ENCODE results near the gene SKAP2. TPM values are rescaled to one million over a fixed set of nuclear protein-coding genes. Genes with fewer than 3 reads are reported as not detected.
A peak's percentile ranks its signal among the peaks of the same experiment; 100 is the strongest.

The SKAP2 gene
- total RNA-seq, 2 experiments from 2014 or later: 7.8 to 10.4 TPM

DNA sequence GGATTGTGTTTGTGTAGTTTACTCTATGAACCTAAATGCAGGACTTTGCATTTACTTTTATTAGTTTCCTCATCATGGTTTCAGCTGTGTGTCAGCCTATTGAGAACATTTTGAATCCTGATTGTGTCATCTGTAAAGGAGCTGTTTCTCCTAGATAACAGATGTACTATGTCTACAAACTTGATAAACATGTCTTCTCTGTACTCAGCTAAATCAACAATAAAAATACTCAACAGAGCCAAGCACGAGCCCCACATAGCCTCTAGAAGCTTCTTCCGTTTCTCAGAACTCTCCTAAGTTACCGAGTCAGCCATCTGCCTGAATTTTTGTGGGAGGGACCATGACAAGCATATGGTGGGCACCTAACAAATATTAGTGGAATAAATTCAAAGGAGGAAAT lies 234.7 kb downstream of the SKAP2 start:
- intact Hi-C loops (cut with DNase I, micrococcal nuclease): no loop called here
- ATAC-seq (no peak), DNase-seq (no peak)
- CTCF ChIA-PET: no interaction called here
- H3K4me3 Mint-ChIP-seq: no peak overlapping the region
- no peaks in the 10 kb centered on the region for H3K9me3 Mint-ChIP-seq (ENCODE audit: low read depth)
- no peaks in the 10 kb centered on the region for H3K36me3 Mint-ChIP-seq (ENCODE audit: low read depth)
- POLR2A ChIA-PET: no interaction called here
- H3K27me3 Mint-ChIP-seq: peaks cover 2% of the 10 kb centered on the region
- no peaks in the 10 kb centered on the region for H3K4me1 Mint-ChIP-seq
- H3K27ac Mint-ChIP-seq: no peak overlapping the region

DNA sequence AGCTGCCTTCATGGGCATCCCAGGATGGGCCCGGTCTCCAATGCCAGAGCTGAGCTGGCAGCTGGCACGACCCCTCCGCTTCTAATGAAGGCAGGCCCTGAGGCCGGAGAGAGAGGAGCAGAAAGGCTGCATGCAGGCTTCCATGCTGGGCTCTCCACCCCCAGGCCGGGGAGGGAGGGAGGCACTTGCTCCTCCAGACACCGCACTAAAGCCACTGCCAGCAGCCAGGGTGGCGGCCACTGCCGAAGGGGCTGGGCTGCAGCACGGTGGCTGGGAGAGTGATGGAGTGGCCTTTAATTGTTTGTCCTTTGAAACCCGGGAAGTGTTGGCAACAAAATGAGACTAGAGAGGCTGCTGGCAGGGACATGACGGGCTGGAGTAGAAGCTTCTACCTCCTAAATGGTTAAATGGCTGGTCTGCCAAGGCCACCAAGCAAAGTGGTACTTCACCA lies 236.5 kb downstream of the SKAP2 start:
- ATAC-seq (no peak), DNase-seq (no peak)
- CTCF ChIA-PET: no interaction called here
- Mint-ChIP-seq H3K9me3 (ENCODE audit: low read depth) (no peaks in the 10 kb centered on the region), H3K27ac (no peak overlapping the region), H3K4me3 (no peak overlapping the region), H3K4me1 (no peaks in the 10 kb centered on the region), H3K27me3 (peaks cover 3% of the 10 kb centered on the region), H3K36me3 (ENCODE audit: low read depth) (no peaks in the 10 kb centered on the region)
- POLR2A ChIA-PET: no interaction called here
- intact Hi-C loops (cut with DNase I, micrococcal nuclease): no loop called here

DNA sequence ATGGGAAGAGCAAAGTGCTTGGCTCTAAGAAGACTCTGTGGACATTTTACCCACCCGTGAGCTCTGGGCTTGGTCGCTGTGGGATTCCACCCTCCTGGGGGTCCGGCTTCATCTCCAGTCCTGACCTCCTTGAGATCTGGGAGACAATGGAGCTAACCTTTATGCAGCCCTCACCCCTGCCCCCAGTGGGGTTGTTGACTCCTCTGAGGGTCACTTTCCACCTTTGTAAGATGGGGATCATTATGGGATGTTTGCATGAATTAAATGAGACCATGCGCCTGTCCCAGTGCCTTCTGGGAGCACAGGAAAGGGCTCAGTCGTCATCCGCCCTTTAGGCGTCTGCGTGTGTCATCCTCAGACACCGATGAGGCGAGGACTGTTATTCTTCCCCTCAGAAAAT lies 237.2 kb downstream of the SKAP2 start:
- Mint-ChIP-seq H3K9me3 (ENCODE audit: low read depth) (no peaks in the 10 kb centered on the region), H3K4me3 (no peak overlapping the region), H3K27me3 (peaks cover 3% of the 10 kb centered on the region), H3K4me1 (no peaks in the 10 kb centered on the region), H3K36me3 (ENCODE audit: low read depth) (no peaks in the 10 kb centered on the region), H3K27ac (no peak overlapping the region)
- intact Hi-C loops (cut with DNase I, micrococcal nuclease): no loop called here
- POLR2A ChIA-PET: no interaction called here
- CTCF ChIA-PET: no interaction called here
- DNase-seq: no peak
- no peak for ATAC-seq

DNA sequence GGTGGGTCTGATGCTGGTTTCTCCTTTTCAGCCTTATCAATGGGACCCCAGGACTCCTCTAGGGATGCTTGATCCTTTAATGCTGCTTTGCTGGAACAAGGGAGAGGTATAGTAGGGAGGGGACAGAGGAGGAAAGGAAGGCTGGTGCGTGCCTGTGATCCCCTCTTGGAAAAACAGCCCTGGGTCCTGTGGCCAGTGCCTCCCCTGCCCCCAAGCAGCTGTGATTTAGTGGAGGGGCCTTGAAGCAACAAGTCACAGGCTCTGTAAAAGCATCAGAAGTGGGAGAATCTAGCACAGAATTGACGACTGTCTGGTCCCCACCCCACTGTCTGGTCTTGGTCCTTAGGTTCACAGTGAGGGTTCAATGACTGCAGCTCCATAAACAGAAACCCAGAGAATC lies 237.7 kb downstream of the SKAP2 start:
- ChIA-PET CTCF (interaction anchor here (0.6 kb wide), 1 partner anchor 858 kb away, joined by 3 read pairs; no protein-coding TSS in a partner anchor), POLR2A (no interaction called here)
- intact Hi-C loops (cut with DNase I, micrococcal nuclease): no loop called here
- no peak overlapping the region for H3K27ac Mint-ChIP-seq
- H3K4me1 Mint-ChIP-seq: no peaks in the 10 kb centered on the region
- no peak for DNase-seq
- no peaks in the 10 kb centered on the region for H3K9me3 Mint-ChIP-seq (ENCODE audit: low read depth)
- ATAC-seq: no peak
- no peak overlapping the region for H3K4me3 Mint-ChIP-seq
- H3K36me3 Mint-ChIP-seq (ENCODE audit: low read depth): no peaks in the 10 kb centered on the region
- peaks cover 3% of the 10 kb centered on the region for H3K27me3 Mint-ChIP-seq

- intact Hi-C loops (cut with DNase I, micrococcal nuclease): no loop called here
- ChIA-PET POLR2A (no interaction called here), CTCF (interaction anchor here (0.5 to 0.6 kb wide), 2 partner anchors 858 to 1405 kb away, joined by 3 read pairs; no protein-coding TSS in a partner anchor)
- no peaks in the 10 kb centered on the region for H3K36me3 Mint-ChIP-seq (ENCODE audit: low read depth)
- no peaks in the 10 kb centered on the region for H3K4me1 Mint-ChIP-seq
- H3K27me3 Mint-ChIP-seq: peaks cover 3% of the 10 kb centered on the region
- no peaks in the 10 kb centered on the region for H3K9me3 Mint-ChIP-seq (ENCODE audit: low read depth)
- ATAC-seq (no peak), DNase-seq (no peak)
- no peak overlapping the region for H3K4me3 Mint-ChIP-seq
- no peak overlapping the region for H3K27ac Mint-ChIP-seq
These were observed 238.2 kb downstream of the SKAP2 start for GRCh38 chr7:26626156-26626555.

GRCh38 chr7:26625286-26625685 lies 239.1 kb downstream of the SKAP2 start:
- no peak overlapping the region for H3K4me3 Mint-ChIP-seq
- intact Hi-C loops (cut with DNase I, micrococcal nuclease): no loop called here
- no peak overlapping the region for H3K27ac Mint-ChIP-seq
- POLR2A ChIA-PET: no interaction called here
- H3K27me3 Mint-ChIP-seq: peaks cover 3% of the 10 kb centered on the region
- no peaks in the 10 kb centered on the region for H3K4me1 Mint-ChIP-seq
- no peak for ATAC-seq
- H3K9me3 Mint-ChIP-seq (ENCODE audit: low read depth): no peaks in the 10 kb centered on the region
- no peaks in the 10 kb centered on the region for H3K36me3 Mint-ChIP-seq (ENCODE audit: low read depth)
- DNase-seq: no peak
- CTCF ChIA-PET: no interaction called here

DNA sequence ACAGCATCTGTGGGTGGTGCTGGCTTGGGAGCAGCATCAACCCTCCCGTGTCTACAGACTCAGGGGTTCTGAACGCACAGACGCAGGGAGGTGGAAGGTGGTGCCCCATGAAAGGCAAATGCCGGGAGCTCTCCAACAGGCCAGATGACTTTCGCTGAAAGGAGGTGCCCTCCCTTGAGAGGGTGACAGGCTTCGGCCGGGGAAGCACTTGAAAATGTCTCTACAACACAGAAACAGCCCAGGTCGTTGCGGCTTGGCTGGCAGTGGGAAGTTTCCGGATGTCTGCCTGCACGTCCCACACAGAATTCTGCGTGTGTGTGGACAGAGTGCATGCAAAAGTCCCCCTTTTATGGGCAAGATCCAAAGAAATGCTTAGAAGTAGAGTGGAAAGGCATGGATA lies 239.6 kb downstream of the SKAP2 start:
- DNase-seq (no peak), ATAC-seq (no peak)
- Mint-ChIP-seq H3K4me1 (no peaks in the 10 kb centered on the region), H3K36me3 (ENCODE audit: low read depth) (no peaks in the 10 kb centered on the region), H3K4me3 (no peak overlapping the region), H3K27ac (no peak overlapping the region), H3K27me3 (peaks cover 3% of the 10 kb centered on the region), H3K9me3 (ENCODE audit: low read depth) (no peaks in the 10 kb centered on the region)
- CTCF ChIA-PET: no interaction called here
- POLR2A ChIA-PET: no interaction called here
- intact Hi-C loops (cut with DNase I, micrococcal nuclease): no loop called here

DNA sequence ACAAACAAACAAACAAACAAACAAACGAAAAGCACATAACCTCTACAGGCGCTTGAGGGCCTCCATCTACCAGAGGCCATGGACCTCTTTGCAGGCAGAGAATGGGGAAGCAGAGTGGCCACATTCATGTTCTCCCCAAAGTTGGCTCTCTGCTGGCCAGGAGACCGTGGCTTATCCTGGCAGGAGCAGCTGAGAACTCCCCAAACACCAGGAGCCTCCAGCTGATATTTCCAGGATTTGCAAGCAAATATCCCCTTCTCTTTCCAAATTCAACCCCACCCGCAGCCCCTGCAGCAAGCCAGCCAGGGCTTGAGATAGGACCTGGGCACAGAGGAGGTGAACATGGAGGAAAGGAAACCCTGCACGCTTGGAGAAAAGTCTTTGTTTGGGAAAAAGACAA lies 240.0 kb downstream of the SKAP2 start:
- no peak overlapping the region for H3K27ac Mint-ChIP-seq
- H3K27me3 Mint-ChIP-seq: peaks cover 3% of the 10 kb centered on the region
- ChIA-PET POLR2A (no interaction called here), CTCF (no interaction called here)
- no peak overlapping the region for H3K4me3 Mint-ChIP-seq
- no peak for ATAC-seq
- H3K9me3 Mint-ChIP-seq (ENCODE audit: low read depth): no peaks in the 10 kb centered on the region
- no peaks in the 10 kb centered on the region for H3K36me3 Mint-ChIP-seq (ENCODE audit: low read depth)
- no peak for DNase-seq
- H3K4me1 Mint-ChIP-seq: no peaks in the 10 kb centered on the region
- intact Hi-C loops (cut with DNase I, micrococcal nuclease): no loop called here

- Mint-ChIP-seq H3K4me1 (no peaks in the 10 kb centered on the region), H3K27ac (no peak overlapping the region), H3K9me3 (ENCODE audit: low read depth) (no peaks in the 10 kb centered on the region), H3K27me3 (peaks cover 3% of the 10 kb centered on the region), H3K36me3 (ENCODE audit: low read depth) (no peaks in the 10 kb centered on the region), H3K4me3 (no peak overlapping the region)
- intact Hi-C loops (cut with DNase I, micrococcal nuclease): no loop called here
- ATAC-seq: no peak
- peak; percentile 53 for DNase-seq
- POLR2A ChIA-PET: no interaction called here
- CTCF ChIA-PET: no interaction called here
These were observed 244.0 kb downstream of the SKAP2 start for GRCh38 chr7:26620352-26620751.

DNA sequence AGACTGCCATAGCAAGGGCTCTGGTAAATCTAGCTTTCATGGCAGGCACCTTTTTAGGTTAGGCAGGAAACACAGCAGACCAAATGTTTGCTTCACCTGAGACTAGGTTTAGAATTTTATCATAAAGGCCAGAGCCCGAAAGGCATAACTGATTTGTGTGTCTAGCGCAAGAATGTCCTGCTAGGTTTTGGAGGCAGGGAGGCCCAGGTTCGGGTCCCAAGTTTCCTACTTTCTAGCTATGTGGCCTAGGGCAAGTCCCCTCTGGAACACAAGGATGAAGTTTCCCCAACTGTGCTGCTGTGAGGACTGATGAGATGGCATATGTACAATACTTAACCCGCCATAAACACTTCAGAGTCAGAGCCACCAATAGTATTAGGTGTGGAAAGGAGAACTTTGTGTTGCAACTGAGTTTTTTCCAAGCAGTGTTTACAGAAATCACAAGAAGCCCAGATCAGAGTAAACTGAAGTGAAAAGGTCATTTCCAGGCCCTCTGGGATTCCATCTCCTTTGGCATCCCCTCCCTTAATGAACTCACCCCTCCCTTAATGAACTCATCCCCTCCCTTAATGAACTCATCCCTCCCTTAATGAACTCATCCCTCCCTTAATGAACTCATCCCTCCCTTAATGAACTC lies 244.9 kb downstream of the SKAP2 start:
- no peaks in the 10 kb centered on the region for H3K4me1 Mint-ChIP-seq
- ATAC-seq (no peak), DNase-seq (no peak)
- no peaks in the 10 kb centered on the region for H3K36me3 Mint-ChIP-seq (ENCODE audit: low read depth)
- ChIA-PET CTCF (no interaction called here), POLR2A (no interaction called here)
- intact Hi-C loops (cut with DNase I, micrococcal nuclease): no loop called here
- no peaks in the 10 kb centered on the region for H3K9me3 Mint-ChIP-seq (ENCODE audit: low read depth)
- H3K27ac Mint-ChIP-seq: no peak overlapping the region
- H3K4me3 Mint-ChIP-seq: no peak overlapping the region
- peaks cover 3% of the 10 kb centered on the region for H3K27me3 Mint-ChIP-seq

DNA sequence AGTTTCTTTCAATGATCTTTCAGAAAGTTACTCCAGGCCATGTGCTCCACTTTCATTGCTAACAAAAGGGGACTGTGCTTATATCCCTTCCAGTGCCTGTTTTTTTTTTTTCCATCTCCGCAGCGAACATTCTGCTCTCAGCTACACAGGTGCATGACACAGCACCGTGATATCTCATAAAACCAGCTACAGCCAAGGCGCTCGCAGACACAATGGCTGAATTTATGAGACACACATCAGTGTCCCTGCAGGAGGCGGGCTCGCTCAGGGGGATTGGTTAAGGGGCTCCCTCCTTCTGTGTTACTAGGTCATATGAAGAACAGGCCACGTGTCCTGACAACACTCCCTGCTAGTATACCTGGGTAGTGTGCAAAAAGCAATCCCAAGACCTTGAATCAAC lies 245.5 kb downstream of the SKAP2 start:
- Mint-ChIP-seq H3K9me3 (ENCODE audit: low read depth) (no peaks in the 10 kb centered on the region), H3K36me3 (ENCODE audit: low read depth) (no peaks in the 10 kb centered on the region), H3K4me1 (no peaks in the 10 kb centered on the region), H3K27ac (no peak overlapping the region), H3K27me3 (peaks cover 3% of the 10 kb centered on the region), H3K4me3 (no peak overlapping the region)
- intact Hi-C loops (cut with DNase I, micrococcal nuclease): no loop called here
- CTCF ChIA-PET: interaction anchor here (0.6 kb wide), 1 partner anchor 312 kb away, joined by 6 read pairs; no protein-coding TSS in a partner anchor
- POLR2A ChIA-PET: no interaction called here
- ATAC-seq: no peak
- DNase-seq: no peak

- no peaks in the 10 kb centered on the region for H3K27me3 Mint-ChIP-seq
- POLR2A ChIA-PET: no interaction called here
These were observed 245.9 kb downstream of the SKAP2 start for GRCh38 chr7:26618449-26618848.

More at GRCh38 chr7:26618449-26618848, 245.9 kb downstream of the SKAP2 start:
- Mint-ChIP-seq H3K36me3 (ENCODE audit: low read depth) (no peaks in the 10 kb centered on the region), H3K27ac (no peak overlapping the region), H3K4me3 (no peak overlapping the region), H3K4me1 (no peaks in the 10 kb centered on the region), H3K9me3 (ENCODE audit: low read depth) (no peaks in the 10 kb centered on the region)
- CTCF ChIA-PET: interaction anchor here (0.6 kb wide), 1 partner anchor 311 kb away, joined by 6 read pairs; no protein-coding TSS in a partner anchor
- intact Hi-C loops (cut with DNase I, micrococcal nuclease): no loop called here
- ATAC-seq (no peak), DNase-seq (no peak)

Data from activated CD4-positive, alpha-beta T cell treated with anti-CD3 and anti-CD28 coated beads for 36 hours (primary cell).